HG03097 (cell line): ENCODE results near the gene TBXAS1.

Experiments
- ATAC-seq: cut with Tn5 transposase; IDR thresholded peaks from one replicate; pipeline ENCODE4 v1.9.1; 2021; ENCODE audit not compliant: unreplicated experiment, low FRiP score

The TBXAS1 gene

DNA sequence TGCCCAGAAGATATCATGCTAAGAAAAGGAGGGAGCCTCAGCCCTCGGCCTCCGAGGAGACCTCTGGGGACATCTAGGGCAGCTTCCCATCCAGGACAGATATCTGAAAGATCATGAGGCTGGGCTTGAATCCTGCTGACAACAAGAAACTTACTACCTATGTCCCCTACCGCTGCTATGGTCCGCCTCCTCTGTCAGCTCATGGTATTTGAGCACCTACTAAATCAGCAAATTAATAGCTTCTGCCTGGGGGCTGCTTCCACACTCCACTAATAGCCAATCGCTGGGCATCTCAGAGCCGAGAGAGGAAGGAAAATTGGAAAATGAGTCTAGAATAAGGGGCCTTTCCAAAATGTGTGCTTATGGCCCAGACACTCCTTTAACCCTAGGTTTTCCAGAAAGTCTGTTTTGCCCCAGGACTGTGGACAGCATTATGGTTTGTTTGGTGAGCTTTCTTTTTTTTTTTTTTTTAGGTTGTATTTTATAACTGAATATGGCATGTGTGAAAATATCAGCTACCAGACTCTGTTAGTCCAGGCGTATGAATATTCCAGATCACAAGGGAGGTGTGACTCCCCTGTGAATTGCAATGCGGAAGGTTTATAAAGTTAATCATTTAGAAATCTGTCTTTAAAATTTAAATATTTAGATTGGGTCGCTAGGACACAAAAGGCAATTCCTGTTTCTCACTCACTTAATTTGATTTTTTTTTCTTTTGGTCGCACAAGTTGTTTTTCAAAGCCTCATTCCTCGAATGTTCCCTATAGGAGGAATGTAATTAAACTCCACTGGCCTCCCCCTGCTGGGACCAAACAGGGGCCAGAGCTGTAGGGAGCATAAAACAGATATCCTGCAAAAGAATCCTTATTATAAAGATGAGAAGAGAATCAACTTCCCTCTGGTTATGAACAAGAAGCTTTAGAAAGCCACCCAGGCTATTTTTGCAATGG is 144.3 kb downstream of the TBXAS1 start:
- no peak for ATAC-seq

DNA sequence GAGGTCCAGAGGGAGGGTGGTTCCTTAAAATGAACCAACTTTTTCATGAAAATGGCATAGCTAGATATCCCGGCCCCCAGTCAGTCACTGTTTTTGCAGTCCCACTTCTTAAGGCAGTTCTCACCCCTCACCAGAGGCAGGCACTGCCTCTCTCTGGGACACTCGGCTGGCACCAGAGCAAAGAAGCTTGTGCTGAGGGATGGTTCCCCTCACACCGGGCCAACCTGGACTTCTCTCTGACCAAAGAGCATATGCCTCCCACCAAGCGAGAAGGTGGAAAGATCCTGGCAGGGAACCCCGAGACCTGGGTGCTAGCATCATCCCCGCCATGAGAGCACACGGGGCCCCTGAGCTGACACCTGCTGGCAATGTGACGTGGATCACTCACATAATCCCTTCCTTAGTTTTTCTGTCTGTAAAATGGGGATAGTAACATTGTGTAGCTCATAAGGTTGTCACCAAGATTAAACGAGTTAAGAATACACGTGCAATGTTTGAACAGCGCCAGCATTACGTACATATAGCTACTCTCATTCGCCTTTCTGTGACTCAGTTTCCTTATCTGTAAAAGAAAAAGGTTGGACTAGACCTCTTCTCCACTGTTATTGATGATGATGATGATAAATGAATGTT is 145.2 kb downstream of the TBXAS1 start:
- ATAC-seq, result no peak

DNA sequence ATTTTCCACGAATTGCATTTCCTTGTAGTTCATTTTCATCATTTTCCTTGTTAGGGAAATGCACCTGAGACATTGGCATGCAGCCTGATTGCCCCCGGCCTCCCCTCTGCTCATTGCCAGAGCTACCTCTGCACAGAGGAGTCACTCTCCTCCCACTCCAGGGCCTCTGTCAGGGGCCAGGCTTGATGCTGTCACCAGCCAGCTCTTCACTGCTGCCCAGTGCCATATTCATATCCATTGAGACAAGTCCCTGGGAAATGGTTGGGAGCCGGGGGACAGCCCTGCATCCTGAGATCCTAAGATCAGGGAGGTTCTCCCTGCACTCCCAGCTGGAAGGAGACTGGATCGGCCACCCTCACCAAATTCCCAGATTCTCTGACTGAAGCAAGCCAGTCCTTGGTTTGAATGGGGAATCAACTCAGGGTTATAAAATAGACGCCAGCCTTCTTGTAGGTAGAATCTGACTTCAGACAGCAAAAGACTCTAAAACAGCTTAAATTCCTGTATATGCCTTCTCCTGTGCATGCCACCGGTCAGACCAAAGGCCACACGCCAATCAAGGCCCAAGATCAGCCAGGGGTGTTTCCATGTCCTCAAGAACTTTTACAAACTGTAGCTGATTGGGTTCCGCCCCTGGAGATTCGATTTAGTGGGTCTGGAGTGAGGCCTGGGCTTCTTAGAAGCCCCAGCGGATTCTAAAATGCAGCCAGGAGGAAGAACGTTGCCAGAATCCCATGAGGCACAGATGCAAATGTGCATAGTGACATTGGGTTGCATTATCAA is 147.2 kb downstream of the TBXAS1 start:
- ATAC-seq, result no peak

DNA sequence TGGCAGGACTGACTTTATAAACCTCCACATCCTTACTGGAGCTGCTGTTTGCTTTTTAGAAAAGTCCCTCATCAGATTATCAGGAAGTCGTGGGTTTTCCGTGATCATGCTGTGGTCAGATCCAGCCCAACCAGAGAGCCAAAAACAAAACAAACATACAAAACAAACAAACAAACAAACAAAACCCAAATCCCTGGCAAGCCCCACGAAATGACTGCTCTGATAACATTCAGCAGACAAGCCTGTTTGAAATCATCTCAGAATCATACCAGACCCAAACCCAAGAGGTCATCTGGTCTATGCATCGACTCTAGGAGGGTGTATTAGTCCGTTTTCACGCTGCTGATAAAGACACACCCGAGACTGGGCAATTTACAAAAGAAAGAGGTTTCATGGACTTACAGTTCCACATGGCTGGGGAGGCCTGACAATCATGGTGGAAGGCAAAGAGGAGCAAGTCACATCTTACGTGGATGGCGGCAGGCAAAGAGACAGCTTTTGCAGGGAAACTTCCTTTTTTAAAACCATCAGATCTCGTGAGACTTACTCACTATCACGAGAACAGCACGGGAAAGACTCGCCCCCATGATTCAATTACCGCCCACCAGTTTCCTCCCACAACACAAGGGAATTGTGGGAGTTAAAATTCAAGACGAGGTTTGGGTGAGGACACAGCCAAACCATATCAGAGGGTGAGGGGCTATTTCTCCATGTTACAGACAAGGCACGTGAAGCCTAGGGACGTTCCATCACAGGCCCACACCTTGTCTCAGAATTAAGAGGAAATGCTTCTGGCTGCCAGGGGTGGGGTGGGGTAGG is 148.0 kb downstream of the TBXAS1 start:
- ATAC-seq, result no peak

DNA sequence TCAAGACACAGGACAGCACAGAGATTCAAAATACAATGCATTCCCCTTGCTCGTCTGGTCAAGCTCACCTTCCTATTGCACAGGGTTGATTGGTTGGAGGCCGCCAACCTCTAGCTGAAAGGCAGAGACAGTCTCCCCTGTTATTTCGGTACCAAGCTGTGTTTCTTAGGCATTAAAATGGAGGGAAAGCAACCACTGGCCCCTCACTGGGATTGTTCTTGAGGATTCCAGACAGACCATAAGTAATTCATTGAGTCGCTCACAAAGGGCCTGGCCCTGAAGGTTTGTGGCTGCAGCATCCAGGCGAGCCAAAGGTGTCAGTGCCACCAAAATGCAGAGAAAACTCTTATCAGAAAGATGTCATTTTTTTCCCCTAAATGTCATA is 152.4 kb downstream of the TBXAS1 start:
- ATAC-seq, result no peak

DNA sequence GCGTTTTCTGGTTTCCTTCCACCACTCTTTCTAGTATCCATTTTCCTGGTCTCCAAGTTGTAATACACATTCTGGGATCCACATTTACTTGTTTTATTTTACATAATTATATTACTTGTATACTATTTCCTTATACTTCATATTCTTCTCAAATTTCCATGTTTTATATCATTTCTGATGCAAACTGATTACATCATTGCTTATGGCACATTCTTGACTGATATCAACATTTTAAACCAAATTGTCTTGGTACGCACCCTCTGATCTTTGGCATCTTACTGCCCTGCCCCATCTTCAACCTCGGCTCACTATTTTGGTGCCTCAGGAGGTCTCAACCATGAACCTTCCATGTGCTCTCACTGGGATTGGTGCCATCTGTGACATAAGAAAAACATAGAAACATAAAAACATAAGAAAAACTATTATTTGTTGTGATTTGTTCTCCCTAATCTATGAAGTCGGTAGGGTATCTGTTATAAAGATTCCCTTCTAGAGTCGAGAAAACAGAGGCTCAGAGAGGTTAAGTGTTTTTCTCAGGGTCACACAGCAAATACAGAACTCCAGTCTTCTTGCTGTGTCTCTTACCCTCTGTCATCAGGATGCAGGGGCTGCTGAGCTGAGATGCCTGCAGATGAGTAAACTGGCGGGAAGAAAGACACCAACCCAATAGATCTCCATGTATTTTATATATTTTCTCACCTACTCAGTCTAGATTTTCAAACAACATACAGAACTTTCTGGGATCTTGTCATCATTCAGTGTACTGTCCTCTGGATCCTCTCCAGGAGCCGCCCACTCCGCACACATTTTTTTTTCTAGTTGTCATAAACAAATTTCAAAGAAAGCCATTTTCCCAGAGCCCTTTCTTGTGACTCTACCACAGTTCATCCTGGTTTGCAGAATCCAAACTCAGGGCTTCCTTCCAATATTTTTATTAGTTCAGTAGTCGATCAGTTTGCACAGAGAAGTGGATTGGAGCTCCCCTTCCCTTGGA is 154.2 kb downstream of the TBXAS1 start:
- no peak for ATAC-seq

DNA sequence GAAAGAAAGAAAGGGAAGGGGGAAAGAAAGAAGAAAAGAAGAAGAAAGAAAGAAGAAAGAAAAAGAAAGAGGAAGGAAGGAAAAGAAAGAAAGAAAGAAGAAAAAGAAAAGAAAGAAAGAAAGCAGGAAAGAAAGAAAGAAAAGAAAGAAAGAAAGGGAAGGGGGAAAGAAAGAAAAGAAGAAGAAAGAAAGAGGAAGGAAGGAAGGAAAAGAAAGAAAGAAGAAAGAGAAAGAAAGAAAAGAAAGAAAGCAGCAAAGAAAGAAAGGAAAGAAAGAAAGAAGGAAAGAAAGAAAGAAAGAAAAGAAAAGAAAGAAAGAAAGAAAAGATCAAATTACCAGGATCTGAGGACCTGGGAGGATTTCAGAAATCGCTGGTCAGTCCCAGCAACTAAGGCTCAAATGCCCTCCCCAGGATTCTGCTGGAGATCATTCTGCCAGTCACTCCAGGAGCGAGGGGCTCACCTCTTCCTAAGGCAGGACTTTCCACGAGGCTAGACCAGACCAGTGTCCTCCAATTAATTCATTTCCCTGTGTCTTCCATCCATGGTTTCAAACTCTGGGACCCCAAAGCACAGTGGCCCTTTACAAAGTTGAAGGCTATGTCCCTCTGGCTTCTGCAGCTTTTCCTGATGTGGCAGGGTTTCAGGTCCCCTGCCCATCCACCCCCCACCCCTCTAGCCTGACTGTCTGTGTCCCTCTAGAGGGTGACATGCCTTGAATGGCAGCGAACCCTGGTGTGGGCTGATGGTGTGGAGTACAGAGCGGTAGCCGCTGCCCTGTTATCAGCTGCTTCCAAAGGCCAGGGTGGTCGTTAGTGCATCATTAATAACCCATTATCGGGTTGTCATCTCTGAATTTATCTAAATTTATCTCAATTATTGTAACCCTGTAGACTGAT is 155.8 kb downstream of the TBXAS1 start:
- ATAC-seq, result no peak

DNA sequence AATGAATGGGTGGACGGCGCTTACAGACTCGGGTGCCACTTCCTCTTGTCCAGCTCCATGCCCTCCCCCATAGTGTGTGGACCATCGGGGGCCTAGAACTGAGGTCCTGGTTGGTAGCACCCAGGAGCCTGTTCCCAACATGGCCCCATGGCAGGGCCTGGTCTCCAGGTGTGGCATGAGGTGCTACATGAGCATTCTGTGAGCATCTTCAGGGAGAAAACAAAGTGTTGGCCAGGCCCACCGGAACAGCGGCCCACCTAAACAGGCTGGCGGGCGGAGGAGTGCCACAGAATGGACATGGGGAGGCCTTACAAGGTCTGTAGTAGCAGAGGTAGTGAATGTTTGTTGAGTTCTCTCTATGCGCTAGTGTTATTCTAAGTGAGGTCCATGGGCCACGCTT is 156.7 kb downstream of the TBXAS1 start:
- ATAC-seq, result no peak

DNA sequence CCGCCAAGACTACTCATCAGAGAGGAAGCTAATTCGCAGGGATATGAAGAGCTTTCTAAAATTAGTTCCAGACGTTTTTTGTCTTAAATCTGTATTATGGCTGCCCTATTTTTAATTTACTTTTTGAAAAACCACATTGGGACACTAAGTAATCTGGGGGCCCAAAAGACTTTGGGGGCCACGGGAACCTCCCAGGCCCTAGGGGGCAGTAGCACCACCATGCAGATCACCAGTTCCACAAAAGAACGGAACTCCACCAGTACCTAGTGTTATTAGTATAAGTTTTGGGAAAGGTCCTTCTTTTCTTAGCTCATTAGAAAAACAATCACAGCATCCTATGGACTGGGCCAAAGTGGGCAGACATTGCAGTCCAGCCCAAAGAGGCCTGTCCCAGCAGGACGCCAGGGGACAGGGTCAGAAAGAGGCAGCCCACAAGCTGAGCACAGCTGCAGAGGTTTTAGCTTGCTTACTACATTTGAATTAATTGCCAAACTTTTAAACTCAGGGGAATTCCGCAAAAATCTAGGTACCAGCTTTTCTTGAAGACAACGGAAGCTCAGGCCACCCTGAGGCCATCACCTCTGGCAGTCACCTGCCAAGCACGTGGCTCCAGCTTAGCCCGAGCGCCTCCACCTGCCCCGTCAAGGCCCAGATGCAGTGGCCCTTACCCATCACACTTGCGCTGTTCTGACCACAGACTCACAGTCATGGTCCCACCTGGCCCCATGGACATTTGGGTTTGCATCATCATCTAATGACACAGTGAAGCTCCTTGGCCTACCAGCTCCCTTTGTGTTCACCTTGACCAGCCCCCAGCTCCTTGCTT is 158.8 kb downstream of the TBXAS1 start:
- no peak for ATAC-seq

DNA sequence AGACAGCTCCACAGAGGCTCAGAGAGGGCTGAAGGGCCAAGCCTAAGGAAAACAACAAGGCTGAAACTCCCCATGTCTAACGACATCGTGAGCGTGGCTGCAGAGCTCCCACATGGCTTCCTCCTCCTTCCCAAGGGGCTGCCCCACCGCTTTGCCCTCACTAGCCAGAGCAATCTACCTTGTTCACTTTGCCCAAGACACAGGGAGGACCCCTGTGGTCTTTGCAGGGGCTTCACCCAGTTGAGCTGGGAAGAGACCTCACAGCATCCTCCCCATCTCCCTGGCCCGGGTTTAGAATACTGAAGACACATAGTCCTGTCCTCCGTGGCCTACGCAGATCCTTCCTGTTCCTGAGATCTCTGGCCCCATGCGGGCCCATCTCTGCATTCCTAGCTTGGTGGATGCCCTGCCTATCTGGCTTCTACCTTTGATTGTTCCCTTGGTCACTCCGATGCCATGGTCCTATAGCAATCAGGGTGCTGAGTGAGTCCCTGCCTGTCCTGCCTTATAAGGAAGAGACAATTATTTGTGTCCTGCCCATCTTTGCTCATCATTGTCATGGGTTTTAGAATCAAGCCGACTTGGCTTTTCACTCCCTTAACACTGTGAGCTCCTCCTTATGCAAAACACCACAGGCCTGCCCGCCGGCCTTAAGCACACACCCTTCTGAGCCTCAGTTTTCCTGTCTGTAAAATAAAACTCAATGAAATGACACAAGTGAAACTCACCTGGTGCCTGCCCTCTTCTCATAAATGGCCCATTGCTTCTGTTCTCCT is 160.5 kb downstream of the TBXAS1 start:
- no peak for ATAC-seq

DNA sequence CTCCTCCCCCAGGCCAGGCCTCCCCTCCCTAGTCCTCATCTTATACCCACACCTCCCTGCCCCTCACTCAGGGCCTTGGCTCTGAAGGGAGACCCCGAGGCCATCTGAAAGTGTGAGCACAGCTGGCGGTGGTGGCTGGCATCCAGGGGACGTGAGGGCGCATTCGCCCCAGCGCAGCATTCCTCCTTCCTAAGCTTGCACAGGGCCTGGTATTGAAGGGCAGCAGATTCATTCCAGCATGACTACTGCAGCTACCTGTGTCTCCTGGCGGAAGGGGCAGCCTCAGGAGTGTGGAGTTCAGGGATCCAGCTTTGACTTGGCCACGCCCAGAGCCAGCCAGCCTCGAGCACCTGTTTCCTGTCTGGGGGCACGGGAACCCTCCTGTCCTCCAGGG is 161.1 kb downstream of the TBXAS1 start:
- ATAC-seq, result no peak

DNA sequence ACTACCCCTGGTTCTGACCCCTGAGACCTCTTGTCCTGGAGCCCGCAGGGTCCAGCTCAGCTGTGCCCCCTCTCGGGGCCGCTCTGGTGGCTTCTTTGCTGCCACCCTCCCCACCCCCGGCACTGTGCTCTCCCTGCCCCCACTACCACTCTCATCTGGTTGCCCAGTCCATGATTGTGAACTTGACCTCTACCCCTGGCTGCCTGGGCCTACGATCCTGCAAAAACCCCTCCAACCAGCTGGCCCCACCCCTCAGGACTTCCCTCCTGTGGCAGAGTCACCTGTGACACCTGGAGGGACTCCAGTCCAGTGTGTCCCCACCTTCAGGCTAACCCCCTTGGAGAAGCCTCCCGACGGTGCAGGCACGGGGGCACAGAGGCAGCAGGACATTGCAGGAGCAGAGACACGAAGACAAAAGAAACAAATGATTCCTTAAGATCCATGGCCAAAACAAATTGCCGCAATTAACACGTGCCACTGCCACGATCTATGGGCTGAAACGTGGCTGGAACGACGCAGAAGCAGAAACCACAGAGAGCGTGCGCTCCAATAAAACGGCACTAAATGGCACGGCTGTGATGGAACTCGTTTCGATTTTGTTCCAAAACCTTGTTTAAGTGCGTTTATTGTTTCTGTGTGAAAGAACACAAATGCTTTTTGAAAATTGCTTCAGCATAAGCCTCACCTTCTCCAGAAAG is 161.7 kb downstream of the TBXAS1 start:
- no peak for ATAC-seq

DNA sequence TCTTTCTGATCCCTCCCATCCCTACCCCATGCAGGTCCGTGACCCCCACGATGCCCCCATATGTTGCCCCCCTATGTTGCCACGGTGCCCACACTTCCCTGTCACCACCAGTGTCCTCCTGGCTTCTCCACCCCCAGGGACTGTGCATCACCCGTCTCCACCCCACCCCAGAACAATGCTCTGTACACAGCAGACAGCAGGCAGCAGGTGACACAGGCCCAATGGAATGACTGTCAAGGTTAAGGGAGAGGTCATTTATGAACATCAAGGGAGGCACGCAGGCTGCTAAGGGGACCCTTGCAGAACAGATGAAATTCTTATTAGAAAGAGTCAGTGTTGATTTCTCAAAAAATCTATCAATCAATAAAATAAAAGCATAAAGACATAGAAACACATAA is 162.2 kb downstream of the TBXAS1 start:
- ATAC-seq, result no peak

DNA sequence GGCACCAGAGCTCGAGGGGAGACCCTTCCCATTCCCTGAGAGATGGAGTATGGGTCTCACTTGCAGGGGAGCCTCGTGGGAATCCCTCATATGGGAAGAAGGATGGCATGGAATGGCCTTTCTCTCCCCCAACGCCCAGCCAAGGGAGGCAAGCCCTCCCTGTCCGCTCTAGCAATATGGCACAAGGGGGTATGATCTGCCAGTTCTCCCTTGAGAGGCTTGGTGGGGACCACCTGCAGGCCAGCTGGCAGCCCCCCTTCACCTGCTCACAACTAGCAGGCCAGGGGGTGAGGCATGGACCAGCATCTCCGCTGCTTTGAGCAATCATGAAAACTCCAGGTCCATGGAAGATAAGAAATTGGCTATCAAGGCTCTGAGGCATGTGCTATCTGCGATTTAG is 162.8 kb downstream of the TBXAS1 start:
- no peak for ATAC-seq

DNA sequence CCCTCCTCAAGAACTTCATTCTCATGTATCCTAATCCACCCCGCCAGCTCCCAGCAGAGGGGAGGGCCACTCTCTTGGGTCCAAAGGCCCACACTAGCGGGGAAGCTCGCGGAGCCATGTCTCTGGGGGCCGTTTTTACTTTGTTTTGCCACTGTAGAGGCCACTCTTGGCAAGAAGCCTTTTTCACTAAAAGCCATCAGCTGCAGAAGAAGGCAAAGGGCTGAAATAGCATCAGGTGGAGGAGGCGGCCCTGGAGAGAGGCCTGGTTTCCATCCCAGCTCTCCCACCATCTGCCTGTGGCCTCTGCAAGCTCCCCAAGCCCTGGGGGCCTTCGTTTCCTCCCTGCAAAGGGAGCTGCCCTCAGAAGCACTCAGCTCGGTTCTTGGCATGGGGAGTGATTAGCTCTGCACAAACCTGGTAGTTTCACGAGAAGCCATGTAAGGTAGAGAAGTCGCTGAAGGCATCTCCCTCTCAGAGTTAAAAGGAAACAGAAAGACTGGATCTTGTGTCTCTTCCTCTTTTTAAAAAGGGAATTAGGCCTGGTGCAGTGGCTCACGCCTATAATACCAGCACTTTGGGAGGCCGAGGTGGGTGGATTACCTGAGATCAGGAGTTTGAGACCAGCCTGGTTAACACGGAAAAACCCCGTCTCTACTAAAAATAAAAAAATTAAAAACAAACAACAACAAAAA is 163.4 kb downstream of the TBXAS1 start:
- no peak for ATAC-seq

DNA sequence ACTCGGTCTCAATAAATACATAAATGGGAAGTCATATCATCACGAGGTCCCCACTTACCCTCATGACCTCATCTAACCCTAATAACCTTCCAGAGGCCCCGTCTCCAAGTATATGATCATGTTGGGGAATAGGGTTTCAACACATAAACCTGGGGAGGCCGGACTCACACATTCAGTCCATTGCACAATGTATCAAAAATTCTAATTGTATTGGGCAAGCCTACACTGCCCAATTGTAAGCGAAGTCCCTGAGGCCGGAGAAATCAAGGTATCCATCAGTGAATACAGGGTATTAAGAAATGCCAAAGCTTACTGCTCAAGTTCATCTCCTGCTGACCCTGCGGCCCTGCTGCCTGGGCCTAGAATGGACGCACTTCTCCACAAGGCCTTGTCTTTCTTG is 164.1 kb downstream of the TBXAS1 start:
- no peak for ATAC-seq
